ENCODE results near the gene MAST2.

Gene MAST2

DNA sequence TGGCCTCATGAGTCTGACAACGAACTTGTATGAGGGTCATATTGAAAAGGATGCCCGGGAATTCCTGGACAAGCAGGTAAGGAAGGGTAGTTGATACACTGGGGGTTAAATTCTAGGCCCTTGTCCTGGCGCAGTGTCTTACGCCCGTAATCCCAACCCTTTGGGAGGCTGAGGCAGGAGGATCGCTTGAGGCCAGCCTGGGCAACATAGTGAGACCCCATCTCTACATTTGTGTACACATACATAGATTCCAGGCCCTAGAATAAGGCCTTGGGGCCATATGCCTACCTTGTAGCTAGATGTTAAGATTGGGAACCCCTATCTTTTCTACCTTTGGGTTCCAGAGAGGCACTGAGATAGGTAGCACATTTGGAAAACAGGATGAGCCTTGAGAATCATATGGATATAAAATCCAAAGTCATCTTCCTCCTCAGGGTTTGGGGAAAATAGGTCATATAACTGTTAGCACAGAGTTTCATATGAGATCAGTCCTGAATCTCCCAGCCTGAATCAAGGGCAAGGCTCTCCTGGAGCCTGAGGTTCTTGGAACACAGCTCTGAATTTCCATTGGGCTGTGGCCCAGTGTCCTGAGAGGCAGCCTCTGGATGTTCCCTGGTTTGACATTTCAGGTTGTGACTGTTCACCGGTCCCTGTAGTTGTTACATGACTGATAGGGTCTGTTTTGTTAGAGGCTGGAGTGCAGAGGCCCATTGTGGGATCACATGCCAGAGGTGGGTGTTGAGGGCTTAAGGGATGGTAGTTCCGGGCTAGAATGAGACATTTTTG, 224.6 kb downstream of the MAST2 start:
- DNase-seq = no peak

DNA sequence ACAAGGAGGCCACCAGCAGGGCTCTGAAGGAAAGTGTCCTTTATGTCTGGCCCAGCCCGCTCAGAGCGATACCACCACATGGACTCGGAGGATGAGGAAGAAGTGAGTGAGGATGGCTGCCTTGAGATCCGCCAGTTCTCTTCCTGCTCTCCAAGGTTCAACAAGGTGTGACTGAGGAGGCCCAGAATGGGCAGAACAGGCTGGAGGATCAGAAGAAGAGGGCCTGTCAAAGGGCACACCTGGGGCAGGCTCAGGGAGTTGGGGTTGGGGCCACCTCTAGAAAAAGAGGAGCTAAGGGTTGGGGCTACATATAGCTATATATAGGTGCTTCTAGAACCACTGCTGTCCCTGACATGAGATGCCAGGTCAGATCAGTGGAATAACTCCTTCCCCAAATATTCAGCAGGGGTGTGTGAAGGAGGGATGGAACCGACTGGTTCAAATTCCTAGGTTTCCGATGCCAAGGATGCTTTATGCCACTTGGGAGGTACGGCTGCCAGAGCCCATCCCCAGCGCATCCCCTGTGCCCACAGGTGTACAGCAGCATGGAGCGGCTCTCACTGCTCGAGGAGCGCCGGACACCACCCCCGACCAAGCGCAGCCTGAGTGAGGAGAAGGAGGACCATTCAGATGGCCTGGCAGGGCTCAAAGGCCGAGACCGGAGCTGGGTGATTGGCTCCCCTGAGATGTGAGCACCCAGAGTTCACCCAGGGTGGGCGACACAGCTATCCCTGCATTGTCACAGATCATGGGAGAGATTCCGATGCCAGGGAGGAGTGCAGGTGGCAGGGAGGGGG, 226.9 kb downstream of the MAST2 start:
- no peak for DNase-seq

DNA sequence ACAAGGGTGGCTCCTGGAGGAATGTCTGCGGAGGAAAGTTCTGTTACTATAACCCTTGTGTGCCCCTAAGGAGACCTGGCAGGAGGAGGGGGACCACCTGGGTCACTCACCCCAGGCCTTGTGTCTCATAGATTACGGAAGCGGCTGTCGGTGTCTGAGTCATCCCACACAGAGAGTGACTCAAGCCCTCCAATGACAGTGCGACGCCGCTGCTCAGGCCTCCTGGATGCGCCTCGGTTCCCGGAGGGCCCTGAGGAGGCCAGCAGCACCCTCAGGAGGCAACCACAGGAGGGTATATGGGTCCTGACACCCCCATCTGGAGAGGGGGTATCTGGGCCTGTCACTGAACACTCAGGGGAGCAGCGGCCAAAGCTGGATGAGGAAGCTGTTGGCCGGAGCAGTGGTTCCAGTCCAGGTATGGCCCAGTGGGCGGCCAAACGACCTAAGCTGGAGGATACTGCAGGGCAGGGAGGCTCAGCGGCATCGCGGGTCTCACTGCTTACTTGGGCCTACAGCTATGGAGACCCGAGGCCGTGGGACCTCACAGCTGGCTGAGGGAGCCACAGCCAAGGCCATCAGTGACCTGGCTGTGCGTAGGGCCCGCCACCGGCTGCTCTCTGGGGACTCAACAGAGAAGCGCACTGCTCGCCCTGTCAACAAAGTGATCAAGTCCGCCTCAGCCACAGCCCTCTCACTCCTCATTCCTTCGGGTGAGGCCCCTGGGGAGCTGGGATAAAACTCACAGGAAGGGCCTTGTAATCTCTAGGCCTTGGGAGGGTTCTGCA, 227.7 kb downstream of the MAST2 start:
- DNase-seq = no peak

DNA sequence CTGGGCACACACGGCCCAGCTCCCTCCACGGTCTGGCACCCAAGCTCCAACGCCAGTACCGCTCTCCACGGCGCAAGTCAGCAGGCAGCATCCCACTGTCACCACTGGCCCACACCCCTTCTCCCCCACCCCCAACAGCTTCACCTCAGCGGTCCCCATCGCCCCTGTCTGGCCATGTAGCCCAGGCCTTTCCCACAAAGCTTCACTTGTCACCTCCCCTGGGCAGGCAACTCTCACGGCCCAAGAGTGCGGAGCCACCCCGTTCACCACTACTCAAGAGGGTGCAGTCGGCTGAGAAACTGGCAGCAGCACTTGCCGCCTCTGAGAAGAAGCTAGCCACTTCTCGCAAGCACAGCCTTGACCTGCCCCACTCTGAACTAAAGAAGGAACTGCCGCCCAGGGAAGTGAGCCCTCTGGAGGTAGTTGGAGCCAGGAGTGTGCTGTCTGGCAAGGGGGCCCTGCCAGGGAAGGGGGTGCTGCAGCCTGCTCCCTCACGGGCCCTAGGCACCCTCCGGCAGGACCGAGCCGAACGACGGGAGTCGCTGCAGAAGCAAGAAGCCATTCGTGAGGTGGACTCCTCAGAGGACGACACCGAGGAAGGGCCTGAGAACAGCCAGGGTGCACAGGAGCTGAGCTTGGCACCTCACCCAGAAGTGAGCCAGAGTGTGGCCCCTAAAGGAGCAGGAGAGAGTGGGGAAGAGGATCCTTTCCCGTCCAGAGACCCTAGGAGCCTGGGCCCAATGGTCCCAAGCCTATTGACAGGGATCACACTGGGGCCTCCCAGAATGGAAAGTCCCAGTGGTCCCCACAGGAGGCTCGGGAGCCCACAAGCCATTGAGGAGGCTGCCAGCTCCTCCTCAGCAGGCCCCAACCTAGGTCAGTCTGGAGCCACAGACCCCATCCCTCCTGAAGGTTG, 231.4 kb downstream of the MAST2 start:
- DNase-seq = no peak

DNA sequence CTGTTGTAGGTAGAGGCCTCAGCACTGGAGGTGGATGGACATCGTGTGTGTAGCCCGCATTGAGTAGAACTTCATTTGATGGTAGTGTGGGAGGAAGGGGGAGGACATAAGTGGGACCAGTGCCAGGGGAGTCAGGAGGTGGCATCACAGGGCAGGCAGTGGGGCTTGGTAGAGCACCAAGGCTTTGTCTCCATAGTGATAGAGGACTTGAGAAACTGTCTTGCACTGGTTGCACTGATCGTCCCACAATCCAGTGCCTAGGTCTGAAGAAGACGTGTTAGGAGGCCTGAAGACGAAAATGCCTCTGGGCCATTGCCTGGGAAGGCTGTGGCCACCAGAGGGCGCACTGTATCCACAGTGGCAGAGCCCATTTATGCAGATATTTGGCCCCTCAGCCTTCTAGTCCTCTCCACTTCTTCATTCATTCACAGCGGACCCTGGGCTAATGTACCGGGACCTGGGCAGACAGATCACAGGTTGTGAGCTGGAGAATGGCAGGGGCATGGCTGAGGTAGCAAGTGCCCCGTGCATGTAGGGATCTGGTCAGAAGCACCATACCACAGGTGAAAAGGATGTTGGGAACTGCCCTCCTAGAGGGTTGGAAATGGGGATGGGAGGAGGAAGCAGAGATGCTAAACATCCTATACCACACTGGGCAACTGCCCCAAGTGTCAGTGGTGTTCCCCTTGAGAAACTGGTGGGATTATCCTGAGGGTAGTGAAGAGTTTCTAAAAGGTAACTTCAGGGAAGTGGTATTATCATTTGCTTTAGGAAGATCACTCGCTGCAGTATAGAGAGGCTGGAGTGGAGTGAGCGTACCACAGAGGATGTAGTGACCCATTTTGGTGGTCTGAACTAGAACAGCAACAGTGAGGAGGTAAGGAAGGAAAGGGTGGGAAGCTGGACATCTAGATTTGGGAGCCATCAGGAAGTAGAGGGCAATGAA, 233.8 kb downstream of the MAST2 start:
- peak; percentile 88 to 92 (median 92) for DNase-seq

DNA sequence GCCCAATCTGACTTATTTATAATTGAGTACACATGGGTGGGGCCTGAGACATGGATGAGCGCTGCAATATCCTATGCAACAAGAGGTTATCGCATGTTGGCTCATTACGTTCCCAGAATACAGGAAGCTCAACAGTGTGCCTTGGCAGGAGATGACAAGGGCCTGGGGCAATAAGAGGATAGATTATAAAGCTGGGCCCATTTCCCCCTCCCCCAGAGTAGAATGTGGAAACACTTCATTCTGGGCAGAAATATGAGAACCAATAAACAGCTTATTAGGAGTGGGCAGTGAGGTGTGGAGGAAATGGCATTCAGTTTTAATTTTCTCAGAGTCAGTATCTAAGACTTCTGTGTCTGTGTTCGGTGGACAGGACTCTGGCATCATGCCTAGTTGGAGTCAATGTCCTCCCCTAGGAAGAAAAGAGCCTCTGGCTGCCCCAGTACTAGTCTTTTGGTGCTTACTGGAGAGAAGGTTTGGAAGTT, 236.2 kb downstream of the MAST2 start:
- DNase-seq = peak in 2 of 4 experiments; percentile 30 to 41

DNA sequence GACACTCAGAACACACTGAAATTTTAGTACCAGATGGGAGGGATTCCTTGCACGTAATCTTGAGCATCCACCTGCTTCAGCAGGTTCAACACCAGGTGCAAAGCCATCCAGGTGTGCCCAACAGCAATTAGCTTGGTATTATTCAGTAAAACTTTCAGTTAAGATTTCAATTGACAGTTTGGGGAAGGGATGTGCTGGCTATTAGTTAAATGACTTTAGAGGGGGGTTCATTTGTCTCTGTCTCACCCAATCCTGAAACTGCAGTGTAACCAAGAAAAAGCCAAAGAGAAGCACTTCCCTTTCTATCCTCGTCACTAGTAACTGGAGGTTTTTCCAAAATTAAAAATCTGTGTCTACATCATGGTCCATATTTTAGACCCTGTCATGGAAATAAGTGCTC, 238.1 kb downstream of the MAST2 start:
- DNase-seq = peak in 1 of 4 experiments; percentile 20

DNA sequence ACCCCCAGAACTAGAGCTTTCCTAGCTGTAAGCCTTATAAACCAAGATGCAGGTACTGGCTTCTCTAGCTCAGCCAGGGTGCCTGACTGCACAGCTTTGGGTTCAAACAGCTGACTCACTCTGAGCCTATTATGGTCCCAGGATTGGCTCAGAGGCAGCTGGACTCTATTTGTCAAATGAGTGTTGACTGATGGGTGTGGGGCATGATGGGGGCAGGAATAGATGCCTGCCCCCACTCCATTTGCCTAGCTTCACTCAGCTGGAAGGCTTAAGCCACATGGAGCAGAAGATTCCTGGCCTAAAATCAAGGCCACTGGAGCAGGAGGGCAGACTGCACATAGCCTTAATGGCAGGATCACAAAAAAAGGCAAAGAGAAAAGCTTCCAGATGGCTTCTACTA, 238.6 kb downstream of the MAST2 start:
- no peak for DNase-seq

DNA sequence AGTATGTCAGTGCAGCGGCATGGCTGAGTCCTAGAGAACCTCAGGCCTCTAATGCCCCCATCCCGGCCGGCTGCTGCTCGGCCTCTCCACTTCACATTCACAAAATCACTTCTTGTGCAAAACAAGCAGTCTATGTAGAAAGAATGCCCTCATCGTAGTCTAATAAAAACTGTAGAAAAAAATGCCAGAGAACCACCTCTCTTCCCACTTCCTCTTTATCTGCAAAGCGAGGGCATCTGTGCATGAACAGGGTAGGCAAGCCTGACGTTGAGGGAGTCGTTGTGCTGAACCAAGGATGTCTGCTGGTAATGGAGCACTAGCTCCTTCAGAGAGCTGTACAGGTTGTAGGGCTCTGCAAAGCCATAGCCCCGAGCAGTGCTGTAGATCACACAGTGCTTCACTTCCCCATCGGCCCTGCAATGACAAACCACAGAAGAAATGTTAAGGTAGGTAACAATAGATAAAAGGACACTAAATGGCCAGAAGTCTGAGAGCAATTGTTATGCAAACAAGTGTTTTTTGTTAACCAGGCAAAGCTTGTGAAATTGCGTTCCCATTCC, 240.1 kb downstream of the MAST2 start:
- DNase-seq = peak; percentile 45 to 71 (median 63)

DNA sequence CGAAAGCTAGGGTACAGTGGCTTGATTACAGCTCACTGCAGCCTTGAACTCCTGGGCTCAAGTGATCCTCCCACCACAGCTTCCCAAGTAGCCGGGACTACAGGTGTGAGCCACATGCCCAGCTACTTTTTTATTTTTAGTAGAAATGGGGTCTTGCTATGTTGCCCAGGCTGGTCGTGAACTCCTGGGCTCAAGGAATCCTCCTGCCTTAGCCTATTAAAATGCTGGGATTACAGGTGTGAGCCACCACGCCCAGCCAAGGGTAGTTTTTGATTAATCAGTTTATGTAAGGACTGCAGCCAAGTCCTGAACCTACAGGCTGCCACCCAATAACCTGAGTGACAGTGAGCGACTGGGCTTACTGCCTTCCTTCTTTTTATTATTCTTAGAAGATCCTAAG, 240.7 kb downstream of the MAST2 start:
- no peak for DNase-seq

DNA sequence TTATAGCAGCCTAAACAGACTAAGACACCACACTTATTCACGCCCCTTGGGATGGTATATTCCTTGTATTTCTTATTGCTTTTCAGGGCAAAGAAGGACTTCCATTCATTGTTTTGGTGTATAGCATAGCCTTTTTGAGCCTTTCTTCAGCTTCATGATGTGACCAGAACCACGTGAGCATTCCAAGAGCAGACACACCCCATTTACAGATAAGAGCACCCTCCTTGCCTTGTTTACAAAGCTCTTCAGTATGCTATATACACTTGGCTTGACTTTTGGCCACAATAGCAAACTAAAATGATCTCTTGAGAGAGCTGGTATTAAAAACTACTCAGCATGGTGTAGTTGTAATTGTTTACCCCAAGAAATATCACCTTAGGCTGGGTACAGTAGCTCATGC, 250.3 kb downstream of the MAST2 start:
- no peak for DNase-seq

DNA sequence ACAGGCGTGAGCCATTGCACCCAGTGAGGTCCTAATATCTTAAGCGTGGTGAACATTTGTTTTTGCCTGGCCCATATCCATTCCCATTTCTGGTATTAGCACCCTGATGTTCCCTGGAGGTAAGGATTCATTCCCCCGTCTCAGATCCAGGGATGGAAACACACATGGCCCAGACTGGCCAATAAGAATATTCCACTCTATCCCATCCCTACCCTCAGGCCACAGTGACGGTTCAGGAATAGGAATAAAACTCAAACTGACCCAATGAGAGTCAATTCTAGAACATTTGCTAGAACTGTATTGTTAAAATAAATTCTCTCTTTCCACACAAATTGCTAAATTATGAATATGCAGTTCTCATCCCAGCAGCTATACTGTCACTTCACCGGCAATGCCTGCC, 252.9 kb downstream of the MAST2 start:
- DNase-seq = no peak

DNA sequence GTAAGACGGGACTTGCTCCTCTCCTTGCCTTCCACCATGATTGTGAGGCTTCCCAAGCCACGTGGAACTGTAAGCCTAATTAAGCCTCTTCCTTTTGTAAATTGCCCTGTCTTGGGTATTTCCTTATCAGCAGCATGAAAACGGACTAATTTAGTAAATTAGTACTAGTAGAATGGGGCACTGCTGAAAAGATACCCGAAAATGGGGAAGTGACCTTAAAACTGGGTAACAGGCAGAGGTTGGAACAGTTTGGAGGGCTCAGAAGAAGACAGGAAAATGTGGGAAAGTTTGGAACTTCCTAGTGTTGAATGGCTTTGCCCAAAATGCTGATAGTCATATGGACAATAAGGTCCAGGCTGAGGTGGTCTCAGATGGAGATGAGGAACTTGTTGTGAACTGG, 253.8 kb downstream of the MAST2 start:
- peak in 1 of 4 experiments; percentile 26 for DNase-seq

DNA sequence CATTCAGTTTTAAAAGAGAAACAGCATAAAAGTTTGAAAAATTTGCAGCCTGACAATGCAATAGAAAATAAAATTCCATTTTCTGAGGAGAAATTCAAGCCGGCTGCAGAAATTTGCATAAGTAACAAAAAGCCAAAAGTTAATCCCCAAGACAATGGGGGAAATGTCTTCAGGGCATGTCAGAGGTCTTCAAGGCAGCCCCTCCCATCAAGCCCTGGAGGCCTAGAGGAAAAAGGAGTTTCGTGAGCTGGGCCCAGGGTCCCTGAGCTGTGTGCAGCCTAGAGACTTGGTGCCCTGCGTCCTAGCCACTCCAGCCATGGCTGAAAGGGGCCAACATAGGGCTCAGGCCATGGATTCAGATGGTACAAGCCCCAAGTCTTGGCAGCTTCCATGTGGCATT, 254.4 kb downstream of the MAST2 start:
- no peak for DNase-seq

DNA sequence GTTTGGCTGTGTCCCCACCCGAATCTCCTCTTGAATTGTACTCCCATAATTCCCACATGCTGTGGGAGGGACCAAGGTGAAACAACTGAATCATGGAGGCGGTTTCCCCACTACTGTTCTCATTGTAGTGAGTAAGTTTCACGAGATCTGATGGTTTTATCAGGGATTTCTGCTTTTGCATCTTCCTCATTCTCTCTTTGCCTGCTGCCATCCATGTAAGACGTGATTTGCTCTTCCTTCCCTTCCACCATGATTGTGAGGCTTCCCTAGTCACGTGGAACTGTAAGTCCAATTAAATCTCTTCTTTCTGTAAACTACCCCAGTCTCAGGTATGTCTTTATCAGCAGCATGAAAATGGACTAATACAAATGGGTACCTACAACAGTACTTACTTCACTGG, 255.5 kb downstream of the MAST2 start:
- peak in 1 of 4 experiments; percentile 26 for DNase-seq

DNA sequence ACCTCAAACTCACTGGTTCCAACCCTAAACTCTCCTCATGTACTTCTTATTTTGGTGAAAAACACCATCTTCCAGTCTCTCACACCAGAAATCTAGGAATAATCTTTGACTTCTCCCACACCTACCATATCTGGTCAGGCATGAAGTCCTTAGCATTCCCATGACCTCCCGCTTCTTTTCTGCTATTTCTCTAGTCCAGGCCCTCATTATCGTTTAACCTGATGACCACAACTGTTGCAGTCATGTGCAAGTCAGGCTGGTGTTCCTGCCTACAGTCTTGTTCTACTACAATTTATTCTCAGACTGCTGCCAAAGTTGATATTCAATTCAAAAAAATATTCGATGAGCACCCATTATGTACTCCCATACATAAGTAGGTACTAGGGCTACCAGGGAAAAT, 257.7 kb downstream of the MAST2 start:
- no peak for DNase-seq

DNA sequence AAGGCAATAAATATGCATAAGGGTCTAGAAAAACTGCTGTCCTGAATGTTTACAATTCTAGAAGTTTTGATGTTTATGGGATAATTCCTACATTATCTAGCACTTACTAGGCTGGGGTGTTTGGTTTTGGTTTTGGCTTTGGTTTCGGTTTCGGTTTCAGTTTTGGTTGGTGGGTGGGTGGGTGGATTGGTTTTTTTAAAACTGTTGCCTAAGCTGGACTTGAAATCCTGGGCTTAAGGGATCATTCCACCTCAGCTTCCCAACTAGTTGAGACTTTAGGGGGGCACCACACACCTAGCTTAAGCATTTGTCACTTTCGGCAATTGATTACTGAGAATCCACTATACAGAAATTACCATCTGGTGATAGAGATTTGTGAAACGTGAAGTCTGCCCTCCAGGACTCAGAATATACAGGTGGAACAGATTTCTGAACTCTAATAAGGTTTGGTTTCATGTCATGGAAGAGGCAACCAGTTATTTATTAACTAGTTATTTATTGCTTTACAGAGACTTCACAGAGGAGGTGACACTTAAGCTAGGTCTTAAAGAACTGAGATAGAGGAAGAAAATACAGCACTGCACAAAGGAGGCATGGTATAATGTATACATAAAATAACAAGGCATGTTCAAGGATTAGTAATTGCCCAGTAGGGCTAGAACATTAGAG, 259.4 kb downstream of the MAST2 start:
- DNase-seq = peak in 1 of 4 experiments; percentile 14

DNA sequence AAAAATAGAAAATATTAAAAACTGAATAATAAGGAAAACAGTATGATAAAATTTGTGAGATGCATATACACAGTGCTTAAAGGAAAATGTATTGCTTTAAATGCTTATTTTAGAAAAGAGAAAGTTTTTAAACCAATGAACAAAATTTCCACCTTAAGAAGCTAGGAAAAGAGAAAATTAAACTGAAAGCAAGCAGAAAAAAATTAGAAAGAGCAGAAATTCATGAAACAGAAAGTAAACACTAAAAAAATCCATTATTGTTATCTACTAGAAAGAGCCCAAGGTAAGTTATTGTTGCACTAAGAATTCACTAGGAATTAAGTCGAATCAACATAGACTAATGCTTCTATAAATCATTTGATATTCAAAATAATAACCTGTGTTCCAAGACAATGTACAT, 261.3 kb downstream of the MAST2 start:
- no peak for DNase-seq

DNA sequence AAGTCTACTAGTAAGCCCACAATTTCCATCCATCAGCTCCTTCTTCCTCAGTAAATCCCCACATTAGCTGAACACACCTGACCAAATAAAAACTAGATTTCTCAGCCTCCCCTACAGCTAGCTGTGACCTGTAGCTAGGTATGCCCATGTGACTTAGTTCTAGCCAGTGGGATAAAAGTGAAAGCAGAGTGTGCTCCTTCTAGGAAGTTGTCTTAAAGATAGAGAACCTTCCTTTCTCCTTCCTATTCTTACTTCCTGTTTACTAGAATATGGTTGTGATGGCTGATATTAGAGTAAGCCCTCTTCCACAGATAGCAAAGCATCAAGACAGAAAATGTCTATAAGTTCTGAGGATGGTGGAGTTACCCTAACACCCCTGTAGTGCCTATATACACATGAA, 262.0 kb downstream of the MAST2 start:
- DNase-seq = peak in 3 of 4 experiments; percentile 27 to 62 (median 50)

DNA sequence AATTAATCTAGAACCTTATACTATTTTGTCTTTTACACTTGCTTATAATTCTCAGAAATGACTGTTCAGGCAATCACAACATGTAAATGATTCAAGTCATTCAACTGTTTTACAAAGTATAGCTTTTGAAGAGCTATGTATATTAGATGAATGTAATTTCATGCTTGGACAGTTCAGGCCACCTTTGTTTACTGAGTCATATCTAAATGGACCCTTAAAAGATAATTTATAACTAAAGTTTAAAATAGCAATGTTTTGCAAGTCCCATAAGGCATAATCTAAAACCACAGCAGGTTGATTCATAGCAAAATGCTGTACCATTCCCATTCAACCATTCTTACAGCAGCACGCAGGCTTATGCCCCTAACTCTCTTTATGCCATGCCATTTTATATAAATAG, 264.2 kb downstream of the MAST2 start:
- DNase-seq = no peak

Data from suppressor macrophage (primary cell).